Parathyroid adenoma (tissue), 2 donors: ENCODE results near the gene ITPRIP.

Source experiments
- H2AFZ ChIP-seq: fragments of 300-600 bp; sonication (generic); one replicate; pipeline ENCODE4 v1.7.0; 2017; ENCODE audit warnings: antibody characterized with exemption, mild to moderate bottlenecking
- H3K27ac ChIP-seq: fragments of 300-600 bp; sonication (generic); one replicate; pipeline ENCODE4 v1.7.0; 2017
- H3K27me3 ChIP-seq: fragments of 300-600 bp; sonication (generic); one replicate; pipeline ENCODE4 v1.7.0; 2017; ENCODE audit warnings: low read length; ENCODE audit not compliant: control insufficient read depth, insufficient read depth
- H3K36me3 ChIP-seq: fragments of 300-600 bp; sonication (generic); one replicate; pipeline ENCODE4 v1.7.0; 2017; ENCODE audit warnings: low read length; ENCODE audit not compliant: control insufficient read depth, insufficient read depth
- H3K4me1 ChIP-seq: fragments of 300-600 bp; sonication (generic); one replicate; pipeline ENCODE4 v1.7.0; 2017; ENCODE audit warnings: control low read depth
- H3K4me2 ChIP-seq: fragments of 300-600 bp; sonication (generic); one replicate; pipeline ENCODE4 v1.7.0; 2017; ENCODE audit warnings: low read length
- H3K4me3 ChIP-seq: fragments of 300-600 bp; sonication (generic); one replicate; pipeline ENCODE4 v1.7.0; 2017; ENCODE audit warnings: low read depth, low read length
- H3K79me2 ChIP-seq: fragments of 300-600 bp; sonication (generic); one replicate; pipeline ENCODE4 v1.7.0; 2017; ENCODE audit warnings: control low read depth
- H3K9ac ChIP-seq: fragments of 300-600 bp; sonication (generic); one replicate; pipeline ENCODE4 v1.7.0; 2017; ENCODE audit warnings: mild to moderate bottlenecking
- H3K9me3 ChIP-seq: fragments of 300-600 bp; sonication (generic); one replicate; pipeline ENCODE4 v1.7.0; 2017; ENCODE audit warnings: low read length; ENCODE audit not compliant: control insufficient read depth
- TF ChIP-seq, protein P1 (sequence below): fragments of 300-600 bp; sonication (generic); IDR thresholded peaks from one replicate; pipeline ENCODE4 v1.7.0; 2017; ENCODE audit warnings: antibody characterized with exemption, mild to moderate bottlenecking
- donor health status: primary hyperparathyroidism.

The ITPRIP gene

DNA sequence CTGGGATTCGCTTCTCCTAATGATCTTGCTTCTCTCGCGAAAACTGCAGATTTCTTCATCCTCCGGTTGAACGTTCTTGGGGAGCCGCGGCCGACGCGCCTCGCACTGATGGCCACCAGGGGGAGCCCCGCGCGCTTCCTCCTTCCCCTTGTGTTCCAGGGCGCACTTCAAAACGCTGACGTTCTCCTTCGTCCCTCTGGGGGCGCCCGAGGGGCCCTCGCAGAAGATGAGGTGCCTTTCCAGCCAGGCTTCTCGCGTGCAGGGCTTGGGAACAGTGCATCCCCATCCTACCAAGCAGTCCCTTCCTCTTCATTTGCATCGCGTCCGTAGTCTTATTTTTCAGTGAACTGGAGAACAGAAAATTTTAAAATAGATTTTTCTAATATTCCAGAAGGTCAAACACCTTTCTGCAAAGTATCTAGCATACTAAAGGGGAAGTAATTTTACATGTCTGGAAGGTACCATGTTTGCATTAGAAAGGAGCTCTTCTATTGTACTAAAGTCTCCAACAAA is 46.8 kb downstream of the ITPRIP start:
- Histone ChIP-seq H3K9ac (no peak overlapping the region), H2AFZ (peak overlapping the region; percentile 47), H3K27me3 (no peaks in the 10 kb centered on the region), H3K4me2 (no peak overlapping the region), H3K9me3 (no peaks in the 10 kb centered on the region), H3K4me1 (no peaks in the 10 kb centered on the region), H3K27ac (no peak overlapping the region), H3K4me3 (no peak overlapping the region), H3K36me3 (no peaks in the 10 kb centered on the region), H3K79me2 (no peaks in the 10 kb centered on the region)
- TF ChIP-seq, protein P1, sequence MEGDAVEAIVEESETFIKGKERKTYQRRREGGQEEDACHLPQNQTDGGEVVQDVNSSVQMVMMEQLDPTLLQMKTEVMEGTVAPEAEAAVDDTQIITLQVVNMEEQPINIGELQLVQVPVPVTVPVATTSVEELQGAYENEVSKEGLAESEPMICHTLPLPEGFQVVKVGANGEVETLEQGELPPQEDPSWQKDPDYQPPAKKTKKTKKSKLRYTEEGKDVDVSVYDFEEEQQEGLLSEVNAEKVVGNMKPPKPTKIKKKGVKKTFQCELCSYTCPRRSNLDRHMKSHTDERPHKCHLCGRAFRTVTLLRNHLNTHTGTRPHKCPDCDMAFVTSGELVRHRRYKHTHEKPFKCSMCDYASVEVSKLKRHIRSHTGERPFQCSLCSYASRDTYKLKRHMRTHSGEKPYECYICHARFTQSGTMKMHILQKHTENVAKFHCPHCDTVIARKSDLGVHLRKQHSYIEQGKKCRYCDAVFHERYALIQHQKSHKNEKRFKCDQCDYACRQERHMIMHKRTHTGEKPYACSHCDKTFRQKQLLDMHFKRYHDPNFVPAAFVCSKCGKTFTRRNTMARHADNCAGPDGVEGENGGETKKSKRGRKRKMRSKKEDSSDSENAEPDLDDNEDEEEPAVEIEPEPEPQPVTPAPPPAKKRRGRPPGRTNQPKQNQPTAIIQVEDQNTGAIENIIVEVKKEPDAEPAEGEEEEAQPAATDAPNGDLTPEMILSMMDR = peak; percentile 100

DNA sequence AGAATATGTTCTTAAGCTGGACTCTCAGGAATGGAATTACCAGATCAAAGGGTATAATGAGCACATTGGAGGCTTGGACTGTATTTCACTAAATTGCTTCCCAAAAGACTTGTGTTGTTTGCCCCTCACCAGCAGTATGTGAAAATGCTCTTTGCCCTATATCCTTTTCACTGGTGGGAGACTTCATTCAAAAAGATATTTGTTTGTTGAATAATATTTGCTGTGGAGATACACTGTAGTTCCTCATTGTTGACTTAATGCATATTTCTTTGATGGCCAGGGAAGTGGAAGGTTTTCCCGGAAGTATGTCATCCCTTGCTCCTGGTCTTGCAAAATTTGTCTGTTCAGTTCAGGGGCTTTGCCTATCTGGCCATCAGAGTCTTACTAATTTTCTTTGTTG is 49.9 kb downstream of the ITPRIP start:
- Histone ChIP-seq H3K4me3 (no peak overlapping the region), H3K9ac (no peak overlapping the region), H3K27me3 (no peaks in the 10 kb centered on the region), H3K4me1 (no peaks in the 10 kb centered on the region), H3K27ac (no peak overlapping the region), H3K4me2 (no peak overlapping the region), H3K9me3 (no peaks in the 10 kb centered on the region), H2AFZ (no peak overlapping the region), H3K79me2 (no peaks in the 10 kb centered on the region), H3K36me3 (no peaks in the 10 kb centered on the region)
- TF ChIP-seq, protein P1 = no peak

DNA sequence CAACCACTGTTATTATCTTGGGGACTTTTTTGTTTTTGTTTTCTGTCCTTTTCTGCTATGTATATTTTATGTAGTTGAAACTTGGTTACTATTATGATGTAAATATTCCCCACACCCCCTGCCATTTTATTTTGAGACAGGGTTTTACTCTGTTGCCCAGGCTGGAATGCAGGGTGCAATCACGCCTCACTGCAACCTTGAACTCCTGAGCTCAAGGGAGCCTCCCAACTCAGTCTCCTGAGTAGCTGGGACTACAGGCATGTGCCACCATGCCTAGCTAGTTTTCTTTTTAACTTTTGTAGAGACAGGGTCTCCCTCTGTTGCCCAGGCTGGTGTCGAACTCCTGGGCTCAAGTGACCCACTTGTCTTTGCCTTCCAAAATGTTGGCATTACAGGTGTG is 51.3 kb downstream of the ITPRIP start:
- Histone ChIP-seq H2AFZ (no peak overlapping the region), H3K9ac (no peak overlapping the region), H3K36me3 (no peaks in the 10 kb centered on the region), H3K4me1 (no peaks in the 10 kb centered on the region), H3K27me3 (no peaks in the 10 kb centered on the region), H3K4me3 (no peak overlapping the region), H3K4me2 (no peak overlapping the region), H3K79me2 (no peaks in the 10 kb centered on the region), H3K9me3 (no peaks in the 10 kb centered on the region), H3K27ac (no peak overlapping the region)
- TF ChIP-seq, protein P1 = no peak

DNA sequence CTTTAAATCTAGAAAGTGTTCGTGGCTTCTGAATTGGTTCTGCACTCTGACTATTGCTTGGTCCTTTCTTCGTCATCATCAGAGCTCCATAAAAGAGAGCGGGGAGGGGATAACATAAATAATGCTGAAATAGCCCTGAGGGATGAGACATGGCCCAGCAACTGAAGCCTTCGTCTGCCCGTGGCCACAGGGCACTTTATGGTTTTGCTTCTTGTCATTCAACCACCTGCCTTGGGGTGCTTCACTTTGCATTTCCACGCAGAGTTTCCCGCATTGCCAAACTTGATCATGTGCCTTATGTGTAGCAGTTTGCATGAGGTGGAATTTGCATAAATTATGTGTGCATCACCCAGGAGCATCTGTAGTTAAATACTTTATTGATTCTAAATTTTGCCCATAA is 53.4 kb downstream of the ITPRIP start:
- Histone ChIP-seq H3K4me1 (no peaks in the 10 kb centered on the region), H2AFZ (no peak overlapping the region), H3K9ac (no peak overlapping the region), H3K36me3 (no peaks in the 10 kb centered on the region), H3K27ac (no peak overlapping the region), H3K79me2 (peaks cover 2% of the 10 kb centered on the region), H3K27me3 (no peaks in the 10 kb centered on the region), H3K4me3 (no peak overlapping the region), H3K9me3 (no peaks in the 10 kb centered on the region), H3K4me2 (no peak overlapping the region)
- TF ChIP-seq, protein P1 = no peak

DNA sequence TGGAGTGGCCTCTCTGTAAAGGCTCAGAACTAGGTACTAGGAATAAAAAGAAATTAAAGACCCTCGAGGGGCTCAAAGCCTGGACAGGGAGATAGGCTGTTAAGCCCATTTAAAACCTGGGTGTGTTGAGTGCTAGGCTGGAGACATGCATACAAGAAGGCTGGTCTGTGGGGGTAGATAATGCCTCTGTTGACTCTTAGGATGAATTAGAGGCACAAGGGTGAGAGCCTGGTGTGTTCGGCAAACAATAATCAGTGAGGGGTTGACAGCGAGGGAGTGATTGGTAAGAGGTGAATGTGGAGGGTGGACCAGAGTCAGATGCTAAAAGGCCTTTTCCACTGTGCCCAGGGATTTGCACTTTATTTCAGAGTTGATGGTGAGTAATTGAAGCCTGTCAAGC is 56.6 kb downstream of the ITPRIP start:
- H3K27ac ChIP-seq = no peak overlapping the region
- peaks cover 12% of the 10 kb centered on the region for H3K79me2 ChIP-seq
- H3K9ac ChIP-seq = no peak overlapping the region
- no peaks in the 10 kb centered on the region for H3K9me3 ChIP-seq
- no peak overlapping the region for H2AFZ ChIP-seq
- H3K4me3 ChIP-seq = no peak overlapping the region
- H3K4me2 ChIP-seq = no peak overlapping the region
- peaks cover 5% of the 10 kb centered on the region for H3K4me1 ChIP-seq
- TF ChIP-seq, protein P1 = no peak
- no peaks in the 10 kb centered on the region for H3K36me3 ChIP-seq
- no peaks in the 10 kb centered on the region for H3K27me3 ChIP-seq
